Left renal pelvis (tissue), 4 donors: ENCODE results near the gene ERICH6B. TPM values are rescaled to one million over a fixed set of nuclear protein-coding genes. Genes with fewer than 3 reads are reported as not detected.

ENCODE experiments used
- DNase-seq, 4 donors: peaks; one replicate each; pipeline ENCODE4 v3.0.0-alpha.2; 2013; ENCODE audit warnings: low read depth in 4 of 4, low spot score in 3 of 4
- polyA plus RNA-seq, 4 donors: library from polyadenylated mRNA; unstranded; fragments of 120-200 nt; gene quantifications; one replicate each; pipeline ENCODE4 v1.2.1, GENCODE V29; 2013; ENCODE audit not compliant: insufficient read length in 4 of 4

The ERICH6B gene
- polyA plus RNA-seq, 4 donors = 1.1 to 3.0 (median 1.9) TPM

- no peak for DNase-seq
These were observed 13.1 kb downstream of the ERICH6B start for GRCh38 chr13:45602183-45603170.

GRCh38 chr13:45601680-45602079, 13.9 kb downstream of the ERICH6B start:
- DNase-seq = no peak

- DNase-seq = no peak
These were observed 16.9 kb downstream of the ERICH6B start for GRCh38 chr13:45598597-45598996.

GRCh38 chr13:45596800-45597475, 18.6 kb downstream of the ERICH6B start:
- DNase-seq = no peak

- no peak for DNase-seq
These were observed 19.6 kb downstream of the ERICH6B start for GRCh38 chr13:45595965-45596364.

- no peak for DNase-seq
These were observed 20.8 kb downstream of the ERICH6B start for GRCh38 chr13:45594764-45595163.

GRCh38 chr13:45594227-45594626, 21.3 kb downstream of the ERICH6B start:
- DNase-seq = no peak

- no peak for DNase-seq
These were observed 22.8 kb downstream of the ERICH6B start for GRCh38 chr13:45592758-45593157.

- no peak for DNase-seq
These were observed 25.5 kb downstream of the ERICH6B start for GRCh38 chr13:45590066-45590465.

- DNase-seq = no peak
These were observed 27.6 kb downstream of the ERICH6B start for GRCh38 chr13:45587897-45588296.

GRCh38 chr13:45584816-45585215, 30.7 kb downstream of the ERICH6B start:
- DNase-seq = no peak

- DNase-seq = no peak
These were observed 33.0 kb downstream of the ERICH6B start for GRCh38 chr13:45582408-45583076.

- DNase-seq = no peak
These were observed 39.1 kb downstream of the ERICH6B start for GRCh38 chr13:45576466-45576865.

- no peak for DNase-seq
These were observed 39.7 kb downstream of the ERICH6B start for GRCh38 chr13:45575830-45576180.

GRCh38 chr13:45575146-45575829, 40.3 kb downstream of the ERICH6B start:
- no peak for DNase-seq

GRCh38 chr13:45565331-45565730, 50.2 kb downstream of the ERICH6B start:
- DNase-seq = no peak

- DNase-seq = no peak
These were observed 51.3 kb downstream of the ERICH6B start for GRCh38 chr13:45564133-45564776.

- no peak for DNase-seq
These were observed 60.9 kb downstream of the ERICH6B start for GRCh38 chr13:45554604-45555109.

GRCh38 chr13:45548281-45548680, 67.3 kb downstream of the ERICH6B start:
- no peak for DNase-seq

- DNase-seq = no peak
These were observed 69.2 kb downstream of the ERICH6B start for GRCh38 chr13:45546410-45546765.
